Keratinocyte (primary cell): ENCODE measurements around the gene DACH1.

ENCODE experiments used
- CTCF ChIP-seq, 3 experiments: IDR thresholded peaks in 1 of 3; conservative IDR thresholded peaks in 1 of 3; optimal IDR thresholded peaks in 1 of 3; 2 replicates in 2 of 3; 3 replicates in 1 of 3; pipeline versions ENCODE3 to v1.5.1; 2011; ENCODE audit warnings: low read length in 3 of 3, mild to moderate bottlenecking in 3 of 3, moderate library complexity in 2 of 3, control low read depth in 1 of 3, inconsistent platforms in 1 of 3; ENCODE audit not compliant: insufficient read depth in 2 of 3; ENCODE audit errors: extremely low read depth in 1 of 3
- EZH2 ChIP-seq: IDR thresholded peaks from one replicate; pipeline ENCODE4 v1.6.1; 2012; ENCODE audit warnings: inconsistent platforms, mild to moderate bottlenecking, low read length, moderate library complexity

- TF ChIP-seq CTCF (optimal IDR thresholded peaks at IDR 0.05 in 1 of 3, IDR thresholded peaks at IDR 0.05 in 1 of 3, conservative IDR thresholded peaks at IDR 0.05 in 1 of 3; ENCODE audit: extremely low read depth in 1 of 3, insufficient read depth in 2 of 3, low read length in 3 of 3) (no peak), EZH2 (no peak)
Observed at GRCh38 chr13:71813187-71813586, 53.8 kb downstream of the DACH1 start.
